Activated naive CD4-positive, alpha-beta T cell treated with anti-CD3 and anti-CD28 coated beads, Interleukin-2, amount 10 ng/mL, durations not matched to agents 7 days and 5 days (primary cell): ENCODE results near the gene KISS1.

ENCODE experiments used
- CTCF ChIA-PET: fragments of 350-600 bp; sonication (Branson Sonifier 250); formaldehyde crosslinking; loops from one replicate; lab custom pipeline; 2021; ENCODE audit warnings: antibody characterized with exemption; lab: Charles Lee
- DNase-seq: peaks from one replicate; pipeline ENCODE4 v3.0.0-alpha.2; 2020
- H3K27ac Mint-ChIP-seq: one replicate; pipeline ENCODE4 v1.8.0; 2021; ENCODE audit warnings: mild to moderate bottlenecking, moderate library complexity, mixed read lengths
- H3K27me3 Mint-ChIP-seq: one replicate; pipeline ENCODE4 v1.8.0; 2021; ENCODE audit warnings: mild to moderate bottlenecking, mixed read lengths
- H3K36me3 Mint-ChIP-seq: one replicate; pipeline ENCODE4 v1.8.0; 2021; ENCODE audit warnings: mixed read lengths
- H3K4me1 Mint-ChIP-seq: one replicate; pipeline ENCODE4 v1.8.0; 2021; ENCODE audit warnings: mixed read lengths
- H3K4me3 Mint-ChIP-seq: one replicate; pipeline ENCODE4 v1.8.0; 2021; ENCODE audit warnings: mild to moderate bottlenecking, moderate library complexity, mixed read lengths
- H3K9me3 Mint-ChIP-seq: one replicate; pipeline ENCODE4 v1.8.0; 2021; ENCODE audit warnings: mixed read lengths

The KISS1 gene

DNA sequence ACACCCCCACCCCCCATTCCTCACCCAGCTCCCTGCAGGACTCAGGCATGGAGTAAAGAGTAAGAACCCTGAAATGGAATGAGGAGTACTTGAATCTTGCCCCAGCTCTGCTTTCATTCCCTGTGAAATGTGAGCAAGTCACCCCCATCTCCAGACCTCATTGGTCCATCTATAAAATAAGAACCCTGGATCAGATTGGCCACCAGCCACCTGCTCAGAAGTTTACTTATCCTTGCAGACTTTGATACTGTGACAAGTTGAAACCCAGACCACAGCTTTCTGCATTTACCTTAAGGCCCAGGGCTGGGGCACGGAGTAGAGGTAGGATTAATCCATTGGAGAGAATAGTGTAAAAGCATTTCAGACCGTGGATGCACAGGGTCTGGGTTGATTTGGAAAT is 2.2 kb downstream of the KISS1 start:
- no peak for DNase-seq
- Mint-ChIP-seq H3K9me3 (peaks cover 5% of the 10 kb centered on the region), H3K27ac (no peak overlapping the region), H3K4me1 (peaks cover 7% of the 10 kb centered on the region), H3K27me3 (peaks cover 60% of the 10 kb centered on the region), H3K36me3 (no peaks in the 10 kb centered on the region), H3K4me3 (no peak overlapping the region)
- CTCF ChIA-PET, result no interaction called here

DNA sequence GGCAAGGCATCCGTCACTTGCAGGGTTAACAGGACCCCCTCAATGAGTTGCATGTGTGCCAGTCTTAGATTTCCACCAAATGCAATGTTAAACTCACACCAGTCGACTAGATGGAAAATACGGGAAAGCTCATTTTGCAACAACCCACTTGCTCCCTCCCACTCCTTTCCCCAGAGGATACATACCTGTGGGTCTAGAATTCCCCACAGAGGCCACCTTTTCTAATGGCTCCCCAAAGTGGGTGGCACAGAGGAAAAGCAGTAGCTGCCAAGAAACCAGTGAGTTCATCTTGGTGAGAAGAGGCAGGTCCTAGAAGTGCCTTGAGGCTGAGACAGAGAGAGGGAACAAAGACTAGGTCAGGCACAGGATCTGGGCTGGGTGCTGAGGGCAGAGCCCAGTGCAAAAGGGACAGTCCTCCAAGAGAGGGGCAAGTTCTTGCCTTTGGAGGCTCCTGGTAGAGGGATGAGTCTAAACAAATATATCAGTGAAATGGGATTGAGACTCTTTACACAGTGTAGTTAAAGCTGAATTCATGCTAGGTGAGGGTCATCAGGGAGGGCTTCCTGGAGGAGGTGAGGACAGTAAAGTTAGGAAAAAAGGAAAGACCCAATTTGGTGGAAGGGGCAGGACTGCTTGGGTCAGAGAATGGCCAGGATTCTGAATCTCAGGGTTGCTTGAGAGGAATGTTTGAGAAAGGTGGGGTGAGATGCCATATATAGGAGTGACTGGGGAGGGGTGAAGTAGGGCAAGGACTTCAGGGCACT is 3.5 kb downstream of the KISS1 start:
- CTCF ChIA-PET, result interaction anchor here (1.0 to 2.3 kb wide), 2 partner anchors 15 to 614 kb away, joined by 3 to 8 read pairs; no protein-coding TSS in a partner anchor
- H3K27ac Mint-ChIP-seq, result no peak overlapping the region
- peaks cover 66% of the 10 kb centered on the region for H3K27me3 Mint-ChIP-seq
- H3K9me3 Mint-ChIP-seq, result peaks cover 5% of the 10 kb centered on the region
- no peaks in the 10 kb centered on the region for H3K36me3 Mint-ChIP-seq
- H3K4me1 Mint-ChIP-seq, result peaks cover 7% of the 10 kb centered on the region
- DNase-seq, result no peak
- no peak overlapping the region for H3K4me3 Mint-ChIP-seq

DNA sequence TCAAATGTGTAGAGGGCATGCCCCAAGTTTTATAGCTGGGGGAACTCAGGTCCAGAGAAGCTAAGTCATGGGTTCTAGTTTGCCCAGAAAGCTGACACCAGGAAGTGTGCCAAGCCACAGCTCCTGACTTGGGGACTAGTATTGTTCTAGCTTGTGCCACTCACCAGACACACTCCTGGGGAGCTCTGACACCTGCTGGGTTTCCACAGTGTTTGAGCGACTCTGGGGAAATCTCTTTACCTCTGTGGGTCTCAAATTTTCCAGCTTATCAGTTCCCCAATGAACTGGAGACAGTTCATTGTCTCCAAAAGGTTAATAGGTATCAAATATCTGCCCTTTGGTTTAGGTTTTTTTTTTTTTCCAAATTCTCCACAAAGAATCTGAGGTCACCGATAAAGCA is 4.2 kb downstream of the KISS1 start:
- peaks cover 5% of the 10 kb centered on the region for H3K9me3 Mint-ChIP-seq
- no peak overlapping the region for H3K4me3 Mint-ChIP-seq
- no peak overlapping the region for H3K27ac Mint-ChIP-seq
- H3K27me3 Mint-ChIP-seq, result peaks cover 73% of the 10 kb centered on the region
- CTCF ChIA-PET, result interaction anchor here (0.5 to 2.3 kb wide), 3 partner anchors 15 to 615 kb away, joined by 3 to 8 read pairs (median 4); no protein-coding TSS in a partner anchor
- no peaks in the 10 kb centered on the region for H3K36me3 Mint-ChIP-seq
- no peak for DNase-seq
- H3K4me1 Mint-ChIP-seq, result peaks cover 7% of the 10 kb centered on the region

DNA sequence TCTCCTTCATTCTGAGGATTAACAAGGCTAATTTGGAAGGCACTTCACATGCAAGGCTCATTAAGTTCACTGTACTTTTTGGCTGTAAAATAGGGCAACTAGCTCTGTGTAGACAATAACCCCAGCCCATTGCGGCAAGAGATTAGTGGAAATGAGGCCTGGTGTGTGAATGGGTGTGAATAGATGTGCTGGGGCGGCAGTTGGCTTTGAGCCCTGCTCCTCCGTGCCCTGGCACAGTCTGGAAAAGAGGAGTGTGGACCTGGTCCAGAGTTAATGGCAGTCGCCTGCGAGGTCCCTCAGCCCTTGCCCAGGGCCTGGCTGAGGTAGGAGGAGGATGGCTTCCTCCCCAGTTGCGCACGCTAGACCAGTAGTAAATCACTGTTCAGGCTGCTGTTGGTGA is 4.8 kb downstream of the KISS1 start:
- no peak for DNase-seq
- H3K27me3 Mint-ChIP-seq, result peaks cover 79% of the 10 kb centered on the region
- H3K9me3 Mint-ChIP-seq, result peaks cover 5% of the 10 kb centered on the region

DNA sequence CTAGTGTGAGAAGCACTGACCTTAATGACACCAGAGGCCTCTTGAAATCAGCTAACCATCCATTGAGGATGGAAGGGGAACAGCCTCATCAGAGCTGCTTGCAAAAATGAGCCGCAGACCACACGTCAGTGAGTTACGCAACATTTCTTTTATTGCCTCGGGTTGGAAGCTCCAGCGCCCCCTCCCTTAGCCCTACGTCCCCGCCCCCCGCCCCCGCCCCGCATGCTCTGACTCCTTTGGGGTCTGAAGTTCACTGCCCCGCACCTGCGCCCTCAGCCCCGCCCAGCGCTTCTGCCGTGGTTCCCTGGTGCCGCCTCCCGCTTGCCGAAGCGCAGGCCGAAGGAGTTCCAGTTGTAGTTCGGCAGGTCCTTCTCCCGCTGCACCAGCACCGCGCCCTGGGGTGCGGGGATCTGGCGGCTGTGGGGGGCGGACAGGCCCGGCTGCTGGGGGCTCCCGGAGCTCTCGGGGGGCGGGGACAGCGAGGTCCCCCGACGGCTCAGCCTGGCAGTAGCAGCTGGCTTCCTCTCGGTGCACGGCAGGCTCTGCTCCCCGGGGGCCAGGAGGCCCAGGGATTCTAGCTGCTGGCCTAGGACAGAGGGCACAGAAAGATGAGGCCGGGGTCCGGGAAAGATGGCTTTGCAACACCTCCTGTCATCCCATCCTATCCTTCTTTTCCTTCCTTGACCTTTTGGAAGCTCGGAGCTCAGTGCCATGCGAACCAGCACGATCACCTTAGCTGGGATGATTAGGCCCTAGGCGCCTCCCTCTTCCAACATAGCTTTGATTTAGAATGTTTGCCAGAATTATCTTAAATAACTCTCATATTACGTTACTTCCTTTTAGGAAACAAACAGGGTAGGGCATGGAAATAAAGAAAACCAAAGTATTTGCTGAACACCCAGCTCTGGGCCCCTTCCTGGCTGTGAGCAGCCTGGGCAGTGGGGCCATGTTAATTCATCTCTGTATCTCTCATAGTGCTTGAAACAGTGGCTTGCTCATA is 5.8 kb downstream of the KISS1 start:
- Mint-ChIP-seq H3K9me3 (peaks cover 5% of the 10 kb centered on the region), H3K36me3 (no peaks in the 10 kb centered on the region), H3K4me3 (no peak overlapping the region), H3K27me3 (peaks cover 86% of the 10 kb centered on the region), H3K27ac (no peak overlapping the region), H3K4me1 (peaks cover 7% of the 10 kb centered on the region)
- CTCF ChIA-PET, result interaction anchor here (1.0 to 2.3 kb wide), 6 partner anchors 16 to 173 kb away, joined by 3 to 8 read pairs (median 5); no protein-coding TSS in a partner anchor
- no peak for DNase-seq

More for the DNA sequence above, 4.8 kb downstream of the KISS1 start:
- Mint-ChIP-seq H3K4me1 (peaks cover 7% of the 10 kb centered on the region), H3K4me3 (no peak overlapping the region), H3K36me3 (no peaks in the 10 kb centered on the region), H3K27ac (no peak overlapping the region)
- CTCF ChIA-PET, result interaction anchor here (0.5 to 2.3 kb wide), 5 partner anchors 16 to 616 kb away, joined by 3 to 8 read pairs (median 4); no protein-coding TSS in a partner anchor

DNA sequence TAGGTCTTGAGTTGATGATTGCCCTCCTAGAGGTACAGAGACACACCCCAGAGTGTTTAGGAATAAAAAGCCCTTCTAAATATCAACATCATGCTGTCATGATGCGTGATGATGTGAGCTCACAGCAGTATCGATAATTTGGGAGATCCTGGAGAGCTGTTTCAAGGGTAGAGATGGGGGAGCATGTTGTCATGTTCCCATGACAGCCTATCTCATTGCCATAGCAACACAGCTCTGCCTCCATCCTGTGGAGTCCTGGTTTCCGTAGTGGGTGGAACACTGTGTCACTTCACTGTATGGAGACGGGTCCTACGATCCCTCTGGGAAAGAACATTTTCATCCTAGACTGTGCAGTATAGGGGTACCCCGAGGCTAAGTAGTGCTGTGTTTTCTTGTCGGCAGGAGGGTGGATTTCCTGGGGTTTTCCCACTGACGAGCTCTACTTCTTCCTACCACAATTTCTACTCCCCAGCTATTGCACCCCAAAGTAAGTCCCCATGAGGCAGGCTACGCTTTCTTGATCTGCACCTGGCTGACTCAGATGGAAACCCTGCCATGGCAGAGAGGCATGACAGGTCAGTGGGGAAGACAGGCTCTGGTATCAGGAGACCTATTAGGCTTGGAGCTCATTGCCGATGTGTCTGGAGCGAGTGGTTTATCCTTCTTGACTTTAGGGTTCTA is 7.2 kb downstream of the KISS1 start:
- Mint-ChIP-seq H3K27ac (no peak overlapping the region), H3K4me3 (no peak overlapping the region), H3K36me3 (no peaks in the 10 kb centered on the region), H3K4me1 (peaks cover 7% of the 10 kb centered on the region), H3K27me3 (peaks cover 97% of the 10 kb centered on the region), H3K9me3 (no peaks in the 10 kb centered on the region)
- CTCF ChIA-PET, result interaction anchor here (1.2 to 1.9 kb wide), 4 partner anchors 17 to 175 kb away, joined by 3 to 6 read pairs (median 6); no protein-coding TSS in a partner anchor
- no peak for DNase-seq

DNA sequence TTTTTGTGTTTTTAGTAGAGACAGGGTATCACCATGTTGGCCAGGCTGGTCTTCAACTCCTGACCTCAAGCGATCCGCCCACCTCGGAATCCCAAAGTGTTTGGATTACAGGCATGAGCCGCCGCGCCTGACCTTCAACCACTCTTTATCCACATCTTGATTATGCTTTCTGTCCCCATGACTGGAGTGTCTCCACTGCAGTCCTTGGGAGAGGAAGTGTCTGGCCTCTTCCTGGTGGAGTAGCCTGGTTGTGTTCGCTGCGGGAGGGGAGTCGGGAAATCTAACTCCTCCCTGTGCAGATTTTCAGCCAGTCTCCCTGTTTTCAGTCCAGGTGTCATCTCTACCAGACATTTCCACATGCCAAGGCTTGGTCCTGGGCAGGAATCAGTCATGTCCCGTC is 9.7 kb downstream of the KISS1 start:
- no peak overlapping the region for H3K27ac Mint-ChIP-seq
- H3K4me1 Mint-ChIP-seq, result peaks cover 7% of the 10 kb centered on the region
- H3K9me3 Mint-ChIP-seq, result no peaks in the 10 kb centered on the region
- H3K36me3 Mint-ChIP-seq, result no peaks in the 10 kb centered on the region
- H3K27me3 Mint-ChIP-seq, result peaks cover 76% of the 10 kb centered on the region
- CTCF ChIA-PET, result no interaction called here
- H3K4me3 Mint-ChIP-seq, result no peak overlapping the region
- no peak for DNase-seq

DNA sequence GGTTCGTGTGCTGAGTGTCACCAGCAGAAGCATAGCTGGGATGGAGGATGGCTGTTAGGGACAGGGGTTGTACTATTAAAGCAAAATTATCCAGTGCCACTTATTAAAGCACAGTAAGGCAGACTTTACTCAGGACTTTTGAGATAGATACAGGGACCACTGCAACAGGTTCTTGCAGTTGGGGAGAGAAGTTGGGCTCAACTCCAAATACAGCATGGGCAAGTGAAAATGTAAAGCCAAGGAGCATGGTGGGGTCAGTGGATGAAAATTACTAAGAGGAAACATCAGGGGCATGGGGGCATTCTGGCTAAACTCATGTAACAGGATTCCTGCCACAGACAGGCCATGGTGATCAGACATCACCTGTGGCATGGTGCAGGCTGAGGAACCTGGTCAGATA is 15.2 kb downstream of the KISS1 start:
- peaks cover 42% of the 10 kb centered on the region for H3K27me3 Mint-ChIP-seq
- CTCF ChIA-PET, result no interaction called here
- no peak overlapping the region for H3K4me3 Mint-ChIP-seq
- no peaks in the 10 kb centered on the region for H3K36me3 Mint-ChIP-seq
- DNase-seq, result no peak
- H3K27ac Mint-ChIP-seq, result no peak overlapping the region
- H3K9me3 Mint-ChIP-seq, result no peaks in the 10 kb centered on the region
- no peaks in the 10 kb centered on the region for H3K4me1 Mint-ChIP-seq

DNA sequence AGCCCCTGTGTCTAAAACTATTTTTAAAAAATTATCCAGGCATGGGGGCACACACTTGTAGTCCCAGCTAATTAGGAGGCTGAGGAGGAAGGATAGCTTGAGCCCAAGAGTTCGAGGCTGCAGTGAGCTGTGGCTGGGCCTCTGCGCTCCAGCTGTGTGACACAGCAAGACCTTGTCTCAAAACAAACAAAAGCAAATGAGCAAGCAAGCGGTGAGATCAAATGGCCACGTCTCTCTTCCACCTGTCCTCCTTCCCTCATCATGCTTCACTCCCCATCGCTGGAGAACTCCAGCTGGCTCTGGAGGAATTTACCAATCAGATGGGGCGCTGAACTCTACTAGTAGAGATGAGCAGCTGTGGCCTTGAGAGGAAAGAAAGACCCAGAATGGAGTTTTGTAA is 16.2 kb downstream of the KISS1 start:
- no peaks in the 10 kb centered on the region for H3K36me3 Mint-ChIP-seq
- H3K27ac Mint-ChIP-seq, result no peak overlapping the region
- CTCF ChIA-PET, result interaction anchor here (1.0 to 1.3 kb wide), 4 partner anchors 13 to 627 kb away, joined by 3 to 5 read pairs (median 3); partner anchors contain the start of gene GOLT1A
- H3K4me3 Mint-ChIP-seq, result no peak overlapping the region
- no peak for DNase-seq
- no peaks in the 10 kb centered on the region for H3K9me3 Mint-ChIP-seq
- peaks cover 34% of the 10 kb centered on the region for H3K27me3 Mint-ChIP-seq
- no peaks in the 10 kb centered on the region for H3K4me1 Mint-ChIP-seq

DNA sequence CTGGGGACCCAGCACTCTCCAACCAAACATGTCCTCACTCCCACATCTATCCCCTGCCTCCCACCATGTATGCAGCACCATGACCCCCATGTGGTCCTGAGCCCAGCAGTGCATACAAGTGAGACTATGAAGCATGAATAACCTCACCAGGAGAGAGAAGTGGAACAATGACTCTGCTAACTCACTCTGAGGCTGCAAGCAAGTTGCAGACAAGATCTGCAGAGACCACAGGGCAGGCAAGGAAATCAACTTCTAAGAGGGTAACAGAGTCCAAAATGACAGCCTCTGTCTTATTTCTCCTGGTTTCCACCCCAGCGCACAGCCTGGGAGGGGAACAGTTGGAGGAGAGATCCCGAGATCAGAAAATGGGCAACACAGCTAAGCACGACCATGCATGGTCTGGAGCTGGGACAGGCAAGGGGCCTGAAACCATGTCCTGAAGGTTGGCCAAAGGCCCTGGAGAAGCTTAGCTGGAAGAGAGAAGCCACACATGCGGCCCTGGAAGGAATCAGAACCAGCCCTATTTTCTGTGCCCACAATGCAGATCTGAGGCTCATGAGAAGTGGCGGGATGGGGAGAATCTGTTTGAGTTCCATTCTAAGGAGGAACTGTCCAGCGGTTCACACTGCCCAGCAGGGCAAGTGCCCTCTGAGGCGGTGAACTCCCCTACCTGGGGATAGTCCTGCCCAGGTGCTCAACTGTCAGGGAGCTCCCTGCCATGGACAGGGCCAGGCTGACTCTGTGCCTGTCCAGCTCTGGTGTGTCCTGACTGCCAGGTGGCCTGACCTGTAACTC is 17.6 kb downstream of the KISS1 start:
- H3K27ac Mint-ChIP-seq, result no peak overlapping the region
- peaks cover 1% of the 10 kb centered on the region for H3K9me3 Mint-ChIP-seq
- no peak overlapping the region for H3K4me3 Mint-ChIP-seq
- CTCF ChIA-PET, result interaction anchor here (1.1 kb wide), 1 partner anchor 36 kb away, joined by 3 read pairs; the partner anchor contains the start of gene GOLT1A
- H3K36me3 Mint-ChIP-seq, result no peaks in the 10 kb centered on the region
- H3K27me3 Mint-ChIP-seq, result peaks cover 21% of the 10 kb centered on the region
- no peaks in the 10 kb centered on the region for H3K4me1 Mint-ChIP-seq
- DNase-seq, result no peak

DNA sequence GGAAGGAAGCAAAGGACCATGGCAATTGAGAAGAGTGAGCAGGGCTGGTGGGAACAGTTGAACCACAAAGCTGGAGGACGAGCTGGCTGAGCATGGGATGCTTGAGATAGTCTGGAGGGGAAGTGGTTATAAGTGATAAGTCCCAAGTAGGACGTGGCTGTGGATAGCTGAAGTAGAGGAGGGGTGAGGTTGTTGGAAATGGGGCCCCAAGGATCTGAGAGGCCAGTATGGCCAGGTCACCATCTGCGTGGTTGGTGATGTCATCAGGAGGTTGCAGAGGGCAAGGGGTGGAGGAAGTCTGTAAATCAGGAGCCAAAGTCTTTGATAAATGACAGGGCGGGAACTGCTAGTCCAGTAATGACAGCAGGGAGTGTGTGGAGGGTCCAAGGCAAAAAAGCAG is 19.2 kb downstream of the KISS1 start:
- Mint-ChIP-seq H3K9me3 (peaks cover 8% of the 10 kb centered on the region), H3K27ac (no peak overlapping the region), H3K4me3 (no peak overlapping the region), H3K36me3 (no peaks in the 10 kb centered on the region), H3K27me3 (peaks cover 24% of the 10 kb centered on the region), H3K4me1 (no peaks in the 10 kb centered on the region)
- DNase-seq, result no peak
- CTCF ChIA-PET, result interaction anchor here (0.6 to 1.9 kb wide), 2 partner anchors 15 to 30 kb away, joined by 3 to 6 read pairs; no protein-coding TSS in a partner anchor

DNA sequence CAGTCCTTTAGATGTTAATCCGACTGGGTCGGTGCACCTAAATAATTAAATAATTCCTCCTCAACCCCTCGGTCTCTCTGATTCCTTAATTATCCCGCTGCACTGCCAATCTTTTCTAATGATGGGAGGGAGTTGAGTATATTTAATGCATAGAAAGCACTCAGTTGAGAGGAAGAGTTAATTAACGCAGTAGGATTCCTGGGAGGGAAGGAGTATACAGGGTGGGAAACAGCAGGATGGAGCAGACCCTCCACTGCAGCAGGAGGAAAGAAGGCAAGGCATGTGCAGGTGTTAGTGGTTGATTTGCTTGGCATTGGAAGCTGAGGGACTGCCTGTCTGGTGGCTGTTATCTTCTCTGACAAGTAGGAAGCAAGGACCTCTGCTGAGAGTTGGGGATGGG is 20.2 kb downstream of the KISS1 start:
- no peak for DNase-seq
- H3K4me1 Mint-ChIP-seq, result no peaks in the 10 kb centered on the region
- H3K9me3 Mint-ChIP-seq, result peaks cover 14% of the 10 kb centered on the region
- no peaks in the 10 kb centered on the region for H3K36me3 Mint-ChIP-seq
- no peak overlapping the region for H3K4me3 Mint-ChIP-seq
- peaks cover 24% of the 10 kb centered on the region for H3K27me3 Mint-ChIP-seq
- H3K27ac Mint-ChIP-seq, result no peak overlapping the region
- CTCF ChIA-PET, result no interaction called here

DNA sequence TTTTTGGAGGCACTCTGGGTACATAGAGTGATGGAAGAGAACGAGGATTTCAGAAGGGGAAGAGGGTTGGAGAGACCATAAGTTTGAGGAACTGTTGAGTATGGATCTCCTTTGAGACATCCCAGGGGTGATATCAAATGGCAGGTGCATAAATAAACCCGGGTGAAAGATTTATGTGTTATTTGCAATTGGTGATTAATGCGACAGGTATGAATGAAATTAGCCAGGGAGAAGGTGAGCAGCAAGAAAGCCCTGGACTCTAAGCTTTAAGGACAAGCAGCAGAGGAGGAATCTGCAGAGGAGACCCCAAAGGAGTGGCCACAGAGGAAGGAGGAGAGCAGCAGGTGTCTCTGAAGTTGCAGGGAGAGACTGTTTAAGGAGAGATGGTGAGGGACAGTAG is 21.3 kb downstream of the KISS1 start:
- no peak overlapping the region for H3K4me3 Mint-ChIP-seq
- no peaks in the 10 kb centered on the region for H3K36me3 Mint-ChIP-seq
- peaks cover 17% of the 10 kb centered on the region for H3K27me3 Mint-ChIP-seq
- H3K27ac Mint-ChIP-seq, result no peak overlapping the region
- H3K4me1 Mint-ChIP-seq, result no peaks in the 10 kb centered on the region
- peaks cover 25% of the 10 kb centered on the region for H3K9me3 Mint-ChIP-seq
- CTCF ChIA-PET, result interaction anchor here (0.8 kb wide), 1 partner anchor 31 kb away, joined by 4 read pairs; no protein-coding TSS in a partner anchor
- no peak for DNase-seq
